Neural crest cell (in vitro differentiated cells): ENCODE data around the gene ARL15. TPM values are rescaled to one million over a fixed set of nuclear protein-coding genes. Genes with fewer than 3 reads are reported as not detected.

Experiments
- DNase-seq: peaks from one replicate; pipeline ENCODE4 v3.0.0; 2021; ENCODE audit warnings: low read depth, mixed read lengths, low spot score
- H3K27ac Mint-ChIP-seq: one replicate; pipeline ENCODE4 v1.8.0; 2021; ENCODE audit warnings: mild to moderate bottlenecking, mixed read lengths; ENCODE audit not compliant: unreplicated experiment
- H3K27me3 Mint-ChIP-seq: 2 replicates; pipeline ENCODE4 v1.8.0; 2021; ENCODE audit warnings: low read depth, mild to moderate bottlenecking, mixed read lengths
- H3K36me3 Mint-ChIP-seq: 2 replicates; pipeline ENCODE4 v1.8.0; 2021; ENCODE audit warnings: low read depth, mild to moderate bottlenecking, mixed read lengths
- H3K4me1 Mint-ChIP-seq: 2 replicates; pipeline ENCODE4 v1.8.0; 2021; ENCODE audit warnings: mixed read lengths
- H3K4me3 Mint-ChIP-seq: one replicate; pipeline ENCODE4 v1.8.0; 2021; ENCODE audit warnings: mild to moderate bottlenecking, mixed read lengths
- H3K9me3 Mint-ChIP-seq: 2 replicates; pipeline ENCODE4 v1.8.0; 2021; ENCODE audit warnings: mixed read lengths
- CTCF ChIP-seq: fragments of 200-600 bp; sonication (generic); conservative IDR thresholded peaks from 2 replicates; pipeline ENCODE4 v1.5.0; 2021; ENCODE audit warnings: antibody characterized with exemption, mild to moderate bottlenecking
- total RNA-seq: library from RNA; stranded (reverse); gene quantifications from 2 replicates; pipeline ENCODE4 v1.2.1, GENCODE V29; 2021

The ARL15 gene
- total RNA-seq, 1 donor from 2014 or later, result 18.4 TPM

- Mint-ChIP-seq H3K36me3 (peaks cover 2% of the 10 kb centered on the region), H3K27me3 (no peaks in the 10 kb centered on the region), H3K4me3 (no peak overlapping the region), H3K27ac (no peak overlapping the region), H3K9me3 (no peaks in the 10 kb centered on the region), H3K4me1 (peaks cover 25% of the 10 kb centered on the region)
- no peak for DNase-seq
- TF ChIP-seq CTCF, result no peak
Observed at GRCh38 chr5:53996008-53996407, 314.4 kb downstream of the ARL15 start.

GRCh38 chr5:53994148-53994547 lies 316.2 kb downstream of the ARL15 start:
- no peak for DNase-seq
- Mint-ChIP-seq H3K36me3 (peaks cover 2% of the 10 kb centered on the region), H3K27ac (no peak overlapping the region), H3K9me3 (no peaks in the 10 kb centered on the region), H3K4me3 (no peak overlapping the region), H3K4me1 (peaks cover 18% of the 10 kb centered on the region), H3K27me3 (no peaks in the 10 kb centered on the region)
- TF ChIP-seq CTCF, result no peak

GRCh38 chr5:53991942-53992341 lies 318.4 kb downstream of the ARL15 start:
- TF ChIP-seq CTCF, result peak; percentile 53
- Mint-ChIP-seq H3K9me3 (no peaks in the 10 kb centered on the region), H3K27me3 (no peaks in the 10 kb centered on the region)

DNA sequence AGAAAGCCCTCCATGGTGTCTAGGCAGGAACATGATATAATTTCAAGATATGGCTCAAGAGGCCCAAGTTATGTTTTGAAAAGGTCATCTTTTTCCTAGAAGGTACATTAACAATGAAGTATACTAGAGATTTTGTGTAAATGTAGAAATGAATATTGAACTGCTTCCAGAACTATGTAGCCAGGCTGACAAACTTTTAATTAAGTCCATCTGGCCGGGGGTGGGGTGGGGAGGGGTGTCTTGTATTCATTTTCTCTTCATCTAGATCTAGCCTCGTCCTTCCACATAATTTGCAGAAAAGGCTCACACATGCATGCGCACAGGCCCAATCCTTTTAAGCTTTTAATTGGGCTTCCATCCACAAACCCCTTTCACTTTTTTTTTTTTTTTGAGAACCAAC lies 323.3 kb downstream of the ARL15 start:
- DNase-seq, result no peak
- Mint-ChIP-seq H3K27me3 (no peaks in the 10 kb centered on the region), H3K36me3 (peaks cover 2% of the 10 kb centered on the region), H3K9me3 (no peaks in the 10 kb centered on the region), H3K4me3 (no peak overlapping the region), H3K4me1 (no peaks in the 10 kb centered on the region), H3K27ac (no peak overlapping the region)
- TF ChIP-seq CTCF, result no peak

More at GRCh38 chr5:53991942-53992341, 318.4 kb downstream of the ARL15 start:
- no peak overlapping the region for H3K4me3 Mint-ChIP-seq
- no peaks in the 10 kb centered on the region for H3K4me1 Mint-ChIP-seq
- DNase-seq, result no peak
- no peak overlapping the region for H3K27ac Mint-ChIP-seq
- H3K36me3 Mint-ChIP-seq, result no peaks in the 10 kb centered on the region

- Mint-ChIP-seq H3K27ac (no peak overlapping the region), H3K4me1 (no peaks in the 10 kb centered on the region), H3K4me3 (no peak overlapping the region), H3K27me3 (no peaks in the 10 kb centered on the region), H3K9me3 (no peaks in the 10 kb centered on the region), H3K36me3 (peaks cover 2% of the 10 kb centered on the region)
- no peak for DNase-seq
- TF ChIP-seq CTCF, result no peak
Observed at GRCh38 chr5:53985796-53986195, 324.6 kb downstream of the ARL15 start.

DNA sequence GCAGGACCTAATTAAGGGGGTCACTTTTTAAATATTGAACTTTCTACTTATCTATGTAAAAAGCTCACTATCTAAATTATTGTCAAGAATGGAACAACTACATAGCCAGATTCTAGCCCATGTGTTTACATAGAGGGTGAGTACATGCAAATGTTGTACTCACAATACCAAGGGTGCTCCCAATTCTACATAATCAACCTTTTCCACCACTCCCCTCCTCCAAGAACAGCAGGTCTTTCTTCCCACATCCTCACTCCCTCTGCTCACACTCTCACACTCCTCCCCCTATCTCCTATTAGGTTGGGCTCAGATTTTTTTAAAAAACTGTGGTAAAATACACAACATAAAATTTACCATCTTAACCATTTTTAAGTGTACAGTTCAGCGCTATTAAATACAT lies 325.4 kb downstream of the ARL15 start:
- no peak for DNase-seq
- Mint-ChIP-seq H3K36me3 (peaks cover 2% of the 10 kb centered on the region), H3K9me3 (no peaks in the 10 kb centered on the region), H3K4me1 (no peaks in the 10 kb centered on the region), H3K4me3 (no peak overlapping the region), H3K27ac (peak overlapping the region; percentile 6), H3K27me3 (no peaks in the 10 kb centered on the region)
- TF ChIP-seq CTCF, result no peak
